MCF 10A (cell line): ENCODE measurements around the gene SSBP3. TPM values are rescaled to one million over a fixed set of nuclear protein-coding genes. Genes with fewer than 3 reads are reported as not detected.

Source experiments
- BruUV-seq: library from RNA; stranded (reverse); fragments of 400-500 nt; replicated peaks from 2 replicates; lab custom pipeline; 2021; lab: Mats Ljungman, UMichigan
- CTCF ChIA-PET: fragments of 300-600 bp; sonication (Branson Sonifier 250); formaldehyde crosslinking; extraction: SDS; loops from one replicate; lab custom pipeline; 2021; ENCODE audit warnings: antibody characterized with exemption, inconsistent platforms; lab: Yijun Ruan, JAX
- POLR2A ChIA-PET: fragments of 300-600, 350-650 bp; sonication (Branson Sonifier 250); formaldehyde crosslinking; extraction: SDS; loops from one replicate; lab custom pipeline; 2020; ENCODE audit warnings: antibody characterized with exemption, inconsistent platforms; lab: Yijun Ruan, JAX
- DNase-seq: peaks from one replicate; pipeline ENCODE4 v3.0.0-alpha.2; 2018; ENCODE audit not compliant: unreplicated experiment
- H3K27ac Mint-ChIP-seq: one replicate; pipeline ENCODE4 v1.8.0; 2022; ENCODE audit warnings: mild to moderate bottlenecking, low read depth, mixed read lengths; ENCODE audit not compliant: unreplicated experiment
- H3K27me3 Mint-ChIP-seq: one replicate; pipeline ENCODE4 v1.8.0; 2022; ENCODE audit warnings: mixed read lengths; ENCODE audit not compliant: insufficient read depth, unreplicated experiment
- H3K36me3 Mint-ChIP-seq: one replicate; pipeline ENCODE4 v1.8.0; 2022; ENCODE audit warnings: mild to moderate bottlenecking, moderate library complexity, mixed read lengths; ENCODE audit not compliant: insufficient read depth, unreplicated experiment
- H3K4me1 Mint-ChIP-seq: one replicate; pipeline ENCODE4 v1.8.0; 2022; ENCODE audit warnings: mixed read lengths; ENCODE audit not compliant: insufficient read depth, unreplicated experiment
- H3K4me3 Mint-ChIP-seq: one replicate; pipeline ENCODE4 v1.8.0; 2022; ENCODE audit warnings: mild to moderate bottlenecking, moderate library complexity, mixed read lengths; ENCODE audit not compliant: unreplicated experiment
- H3K9me3 Mint-ChIP-seq: one replicate; pipeline ENCODE4 v1.8.0; 2022; ENCODE audit warnings: mixed read lengths; ENCODE audit not compliant: unreplicated experiment
- CTCF ChIP-seq: fragments of 200-600 bp; IDR thresholded peaks from one replicate; pipeline ENCODE4 v1.8.0; 2022; ENCODE audit warnings: antibody characterized with exemption, mild to moderate bottlenecking; ENCODE audit not compliant: unreplicated experiment
- intact Hi-C: fragments of 100-400 bp; cut with micrococcal nuclease; formaldehyde crosslinking; loops from 2 replicates; pipeline ENCODE4 v1.14.1; 2022
- total RNA-seq: library from RNA; stranded (reverse); gene quantifications from 2 replicates; pipeline ENCODE4 v1.2.3, GENCODE V29; 2022

SSBP3 gene
- total RNA-seq, 1 experiment from 2014 or later: 8.6 TPM

- Mint-ChIP-seq H3K36me3 (peaks cover 15% of the 10 kb centered on the region), H3K9me3 (no peaks in the 10 kb centered on the region), H3K27me3 (no peaks in the 10 kb centered on the region), H3K4me1 (peaks cover 28% of the 10 kb centered on the region), H3K4me3 (peak overlapping the region; percentile 83), H3K27ac (no peak overlapping the region)
- POLR2A ChIA-PET: interaction anchor here (0.8 to 2.5 kb wide), 3 partner anchors 83 to 568 kb away, joined by 3 to 123 read pairs (median 45); partner anchors contain the start of genes TCEANC2 and TMEM59
- no peak for TF ChIP-seq CTCF
- intact Hi-C loops: loop anchor here (5.0 kb wide), 1 partner anchor 333 kb away; no protein-coding TSS in a partner anchor
- no TSS peak for BruUV-seq
- no peak for DNase-seq
- CTCF ChIA-PET: interaction anchor here (0.6 to 1.9 kb wide), 5 partner anchors 10 to 331 kb away, joined by 3 to 6 read pairs (median 4); no protein-coding TSS in a partner anchor
Measured at GRCh38 chr1:54404939-54405897, 976 bp downstream of the SSBP3 start.

DNA sequence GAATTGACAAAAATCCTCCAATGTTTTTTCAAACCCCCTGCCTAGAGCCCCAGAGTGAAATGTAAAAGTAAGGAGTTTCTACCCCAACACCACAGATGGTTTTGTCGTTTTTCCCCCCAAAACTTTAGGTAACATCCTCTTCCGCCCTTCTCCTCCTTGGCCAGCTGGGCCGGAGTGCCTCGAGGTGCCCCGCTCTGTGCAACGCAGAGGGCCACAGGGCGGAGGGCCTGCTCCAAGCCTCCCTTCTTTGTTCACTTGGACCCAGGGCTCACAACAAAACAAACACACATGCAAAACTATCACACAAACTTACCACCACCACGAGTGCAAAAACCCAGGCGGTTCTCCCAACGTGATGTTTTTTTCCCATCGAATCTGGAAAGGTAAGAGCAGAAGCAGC lies 1.9 kb downstream of the SSBP3 start:
- TF ChIP-seq CTCF: no peak
- no peak for DNase-seq
- BruUV-seq: no TSS peak
- ChIA-PET POLR2A (no interaction called here), CTCF (interaction anchor here (0.7 to 1.9 kb wide), 4 partner anchors 9 to 293 kb away, joined by 3 to 6 read pairs (median 4); no protein-coding TSS in a partner anchor)
- Mint-ChIP-seq H3K9me3 (no peaks in the 10 kb centered on the region), H3K27me3 (no peaks in the 10 kb centered on the region), H3K36me3 (peaks cover 18% of the 10 kb centered on the region), H3K4me3 (peak overlapping the region; percentile 51), H3K4me1 (peaks cover 21% of the 10 kb centered on the region), H3K27ac (no peak overlapping the region)
- intact Hi-C loops: no loop called here

DNA sequence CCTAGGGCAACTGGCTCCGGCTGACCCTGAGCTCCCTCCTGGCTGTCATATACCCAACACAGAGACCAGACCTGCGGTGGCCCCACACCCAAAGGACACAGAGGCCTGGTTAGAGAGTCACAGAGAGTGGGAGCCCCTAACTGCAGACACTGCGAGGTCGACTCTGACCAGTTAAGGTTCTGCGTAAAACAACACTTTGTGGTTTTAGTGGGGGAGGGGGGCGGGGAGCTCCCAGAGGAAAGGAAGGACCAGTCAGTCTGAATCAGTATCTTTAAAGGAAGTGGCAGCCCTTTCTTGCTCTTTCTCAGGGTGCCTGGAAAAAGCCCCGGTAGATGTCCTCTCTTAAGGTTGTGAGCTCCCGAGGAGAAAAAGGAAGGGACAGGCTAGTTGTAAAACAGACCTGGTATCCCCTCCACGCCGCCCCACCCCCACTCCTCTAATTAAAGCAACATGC lies 2.4 kb downstream of the SSBP3 start:
- BruUV-seq: no TSS peak
- Mint-ChIP-seq H3K27me3 (no peaks in the 10 kb centered on the region), H3K9me3 (no peaks in the 10 kb centered on the region), H3K36me3 (peaks cover 22% of the 10 kb centered on the region), H3K4me1 (peaks cover 16% of the 10 kb centered on the region), H3K27ac (no peak overlapping the region), H3K4me3 (no peak overlapping the region)
- intact Hi-C loops: no loop called here
- TF ChIP-seq CTCF: no peak
- CTCF ChIA-PET: interaction anchor here (0.6 to 1.9 kb wide), 6 partner anchors 9 to 293 kb away, joined by 3 to 9 read pairs (median 4); no protein-coding TSS in a partner anchor
- POLR2A ChIA-PET: interaction anchor here (0.6 to 1.1 kb wide), 2 partner anchors 86 to 249 kb away, joined by 3 read pairs; no protein-coding TSS in a partner anchor
- DNase-seq: no peak

DNA sequence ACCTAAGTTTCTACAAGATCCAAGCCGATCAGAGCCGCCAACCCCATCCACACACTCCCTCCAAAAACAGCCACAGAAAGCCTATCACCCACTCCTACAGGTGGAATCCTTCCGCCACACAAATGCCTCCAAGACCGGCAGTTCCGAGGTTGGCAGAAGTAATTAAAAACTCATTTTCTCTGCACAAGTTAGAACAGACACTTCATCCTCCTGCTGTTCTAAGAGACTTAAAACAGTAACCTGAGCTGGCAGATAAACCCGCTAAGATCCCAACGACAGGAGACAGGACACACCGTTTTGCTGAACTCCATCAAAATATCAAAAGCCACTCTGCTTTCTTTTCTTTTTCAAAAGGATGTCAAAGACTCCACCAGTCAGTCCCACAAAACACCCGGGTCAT lies 2.8 kb downstream of the SSBP3 start:
- Mint-ChIP-seq H3K36me3 (peaks cover 26% of the 10 kb centered on the region), H3K9me3 (no peaks in the 10 kb centered on the region), H3K4me1 (peaks cover 12% of the 10 kb centered on the region), H3K27ac (no peak overlapping the region), H3K4me3 (no peak overlapping the region), H3K27me3 (no peaks in the 10 kb centered on the region)
- POLR2A ChIA-PET: interaction anchor here (0.6 to 1.1 kb wide), 2 partner anchors 86 to 248 kb away, joined by 3 read pairs; no protein-coding TSS in a partner anchor
- no peak for TF ChIP-seq CTCF
- no peak for DNase-seq
- intact Hi-C loops: no loop called here
- CTCF ChIA-PET: interaction anchor here (0.6 to 1.9 kb wide), 5 partner anchors 9 to 218 kb away, joined by 3 to 9 read pairs (median 4); no protein-coding TSS in a partner anchor
- BruUV-seq: no TSS peak
